ENCODE measurements around the gene TRIO. TPM values are rescaled to one million over a fixed set of nuclear protein-coding genes. Genes with fewer than 3 reads are reported as not detected.

TRIO gene
- polyA plus RNA-seq, 1 donor (not counting 4 experiments of a cell fraction or from before 2014, with no cell fraction given), result 57.2 TPM

DNA sequence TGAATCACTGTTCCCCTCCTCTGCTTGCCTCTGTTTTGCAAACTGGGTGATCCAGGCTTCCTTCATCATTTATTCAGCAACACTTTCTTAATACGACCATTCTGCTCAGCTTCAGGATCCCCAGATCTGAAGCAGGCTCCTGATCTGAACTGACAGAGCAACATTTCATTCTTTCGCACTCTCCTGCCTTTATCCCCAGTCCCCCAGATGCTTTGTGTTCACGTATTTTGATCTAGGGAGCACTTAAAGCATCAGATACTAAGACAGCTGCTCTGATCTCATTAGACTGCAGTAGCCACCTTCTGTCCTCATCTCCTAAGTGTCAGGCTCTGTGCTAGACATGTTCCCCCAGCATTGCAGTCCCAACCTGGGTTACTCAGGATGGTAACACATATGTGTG lies 158.0 kb downstream of the TRIO start:
- TF ChIP-seq, protein P1, sequence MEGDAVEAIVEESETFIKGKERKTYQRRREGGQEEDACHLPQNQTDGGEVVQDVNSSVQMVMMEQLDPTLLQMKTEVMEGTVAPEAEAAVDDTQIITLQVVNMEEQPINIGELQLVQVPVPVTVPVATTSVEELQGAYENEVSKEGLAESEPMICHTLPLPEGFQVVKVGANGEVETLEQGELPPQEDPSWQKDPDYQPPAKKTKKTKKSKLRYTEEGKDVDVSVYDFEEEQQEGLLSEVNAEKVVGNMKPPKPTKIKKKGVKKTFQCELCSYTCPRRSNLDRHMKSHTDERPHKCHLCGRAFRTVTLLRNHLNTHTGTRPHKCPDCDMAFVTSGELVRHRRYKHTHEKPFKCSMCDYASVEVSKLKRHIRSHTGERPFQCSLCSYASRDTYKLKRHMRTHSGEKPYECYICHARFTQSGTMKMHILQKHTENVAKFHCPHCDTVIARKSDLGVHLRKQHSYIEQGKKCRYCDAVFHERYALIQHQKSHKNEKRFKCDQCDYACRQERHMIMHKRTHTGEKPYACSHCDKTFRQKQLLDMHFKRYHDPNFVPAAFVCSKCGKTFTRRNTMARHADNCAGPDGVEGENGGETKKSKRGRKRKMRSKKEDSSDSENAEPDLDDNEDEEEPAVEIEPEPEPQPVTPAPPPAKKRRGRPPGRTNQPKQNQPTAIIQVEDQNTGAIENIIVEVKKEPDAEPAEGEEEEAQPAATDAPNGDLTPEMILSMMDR (optimal IDR thresholded peaks at IDR 0.05 in 1 of 3, IDR thresholded peaks at IDR 0.05 in 1 of 3, conservative IDR thresholded peaks at IDR 0.05 in 1 of 3; ENCODE audit: extremely low read depth in 1 of 3, insufficient read depth in 2 of 3, low read length in 3 of 3), result no peak
- TF ChIP-seq EZH2 (IDR thresholded peaks at IDR 0.05; ENCODE audit: low read length), result no peak
- no peak overlapping the region for H3K4me2 ChIP-seq (ENCODE audit: control insufficient read depth, extremely low read depth, insufficient read depth, low read depth, low read length)
- dilution Hi-C loops (cut with MboI; ENCODE audit: extremely low pct_ligation_motif_present, low sequenced_read_pairs), result no loop called here
- H2AFZ ChIP-seq (ENCODE audit: control insufficient read depth, low read length), result no peak overlapping the region
- H3K4me3 ChIP-seq (ENCODE audit: control insufficient read depth in 2 of 3, extremely low read depth in 1 of 3, insufficient read depth in 2 of 3, low read depth in 1 of 3, low read length in 3 of 3), result no peak overlapping the region
- H3K9me1 ChIP-seq (ENCODE audit: control insufficient read depth, extremely low read depth, insufficient read depth, low read length), result no peaks in the 10 kb centered on the region
- FAIRE-seq, result no peak
- no peak for DNase-seq (ENCODE audit: low read depth, low spot score)
- H3K9ac ChIP-seq (ENCODE audit: control insufficient read depth, extremely low read depth, insufficient read depth, low read length), result no peak overlapping the region
- no peaks in the 10 kb centered on the region for H4K20me1 ChIP-seq (ENCODE audit: control insufficient read depth, extremely low read depth, insufficient read depth, low read length)
- no peak overlapping the region for H3K27ac ChIP-seq (ENCODE audit: control insufficient read depth, insufficient read depth, low read length)
- no peaks in the 10 kb centered on the region for H3K9me3 ChIP-seq (ENCODE audit: control insufficient read depth, low read depth, low read length)
- peaks cover 58% of the 10 kb centered on the region for H3K79me2 ChIP-seq (ENCODE audit: control insufficient read depth, insufficient read depth, low read length)
- H3K27me3 ChIP-seq (ENCODE audit: control insufficient read depth, extremely low read depth, insufficient read depth, low read length), result no peaks in the 10 kb centered on the region
- peaks cover 44% of the 10 kb centered on the region for H3K4me1 ChIP-seq (ENCODE audit: control insufficient read depth, extremely low read depth, insufficient read depth, low read length)
- peaks cover 25 to 41% of the 10 kb centered on the region in 2 experiments for H3K36me3 ChIP-seq (ENCODE audit: control insufficient read depth in 2 of 2, extremely low read depth in 1 of 2, insufficient read depth in 2 of 2, low read length in 2 of 2)

DNA sequence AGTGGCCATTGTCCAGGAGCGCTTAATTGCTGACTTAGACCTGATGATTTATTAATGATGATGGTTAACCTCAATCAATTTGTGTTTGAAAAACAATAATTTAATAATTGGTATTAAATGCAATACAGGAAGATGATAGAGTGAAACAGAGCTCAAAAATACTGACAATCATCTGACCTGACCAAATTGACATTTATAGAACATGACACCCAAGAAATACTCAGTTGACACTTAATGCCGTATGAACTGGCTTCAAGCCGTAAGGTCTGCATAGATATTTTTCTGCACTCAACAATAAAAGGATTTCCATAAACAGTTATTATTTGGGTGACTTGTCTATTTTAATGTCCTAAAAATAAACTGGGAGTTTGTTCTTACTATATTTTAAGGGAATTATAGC lies 159.2 kb downstream of the TRIO start:
- Histone ChIP-seq H3K9me3 (ENCODE audit: control insufficient read depth, low read depth, low read length) (no peaks in the 10 kb centered on the region), H3K27ac (ENCODE audit: control insufficient read depth, insufficient read depth, low read length) (no peak overlapping the region), H3K36me3 (ENCODE audit: control insufficient read depth in 2 of 2, extremely low read depth in 1 of 2, insufficient read depth in 2 of 2, low read length in 2 of 2) (peaks cover 26 to 45% of the 10 kb centered on the region in 2 experiments), H3K79me2 (ENCODE audit: control insufficient read depth, insufficient read depth, low read length) (peaks cover 68% of the 10 kb centered on the region), H3K9ac (ENCODE audit: control insufficient read depth, extremely low read depth, insufficient read depth, low read length) (no peak overlapping the region), H3K4me1 (ENCODE audit: control insufficient read depth, extremely low read depth, insufficient read depth, low read length) (peaks cover 34% of the 10 kb centered on the region), H3K9me1 (ENCODE audit: control insufficient read depth, extremely low read depth, insufficient read depth, low read length) (no peaks in the 10 kb centered on the region), H3K4me2 (ENCODE audit: control insufficient read depth, extremely low read depth, insufficient read depth, low read depth, low read length) (no peak overlapping the region), H3K27me3 (ENCODE audit: control insufficient read depth, extremely low read depth, insufficient read depth, low read length) (no peaks in the 10 kb centered on the region), H4K20me1 (ENCODE audit: control insufficient read depth, extremely low read depth, insufficient read depth, low read length) (no peaks in the 10 kb centered on the region), H3K4me3 (ENCODE audit: control insufficient read depth in 2 of 3, extremely low read depth in 1 of 3, insufficient read depth in 2 of 3, low read depth in 1 of 3, low read length in 3 of 3) (no peak overlapping the region), H2AFZ (ENCODE audit: control insufficient read depth, low read length) (no peak overlapping the region)
- TF ChIP-seq EZH2 (IDR thresholded peaks at IDR 0.05; ENCODE audit: low read length), result no peak
- TF ChIP-seq, protein P1 (optimal IDR thresholded peaks at IDR 0.05 in 1 of 3, IDR thresholded peaks at IDR 0.05 in 1 of 3, conservative IDR thresholded peaks at IDR 0.05 in 1 of 3; ENCODE audit: extremely low read depth in 1 of 3, insufficient read depth in 2 of 3, low read length in 3 of 3), result no peak
- dilution Hi-C loops (cut with MboI; ENCODE audit: extremely low pct_ligation_motif_present, low sequenced_read_pairs), result no loop called here
- no peak for DNase-seq (ENCODE audit: low read depth, low spot score)
- FAIRE-seq, result no peak

Data from keratinocyte (primary cell).